H1 (cell line): ENCODE measurements around the gene HTR2A. TPM values are rescaled to one million over a fixed set of nuclear protein-coding genes. Genes with fewer than 3 reads are reported as not detected.

ENCODE experiments used
- CTCF ChIA-PET: fragments of 300-600 bp; sonication (Branson Sonifier 250); formaldehyde crosslinking; loops from one replicate; lab custom pipeline; 2021; ENCODE audit not compliant: partially characterized antibody; lab: Charles Lee
- POLR2A ChIA-PET: fragments of 300-600 bp; sonication (Branson Sonifier 250); formaldehyde crosslinking; loops from one replicate; lab custom pipeline; 2021; ENCODE audit warnings: inconsistent platforms; ENCODE audit not compliant: partially characterized antibody; lab: Charles Lee
- DNase-seq, 2 experiments: peaks; one replicate each; pipeline versions ENCODE4 v3.0.0 to v3.0.0-alpha.2; 2010 to 2022; ENCODE audit warnings: low spot score in 2 of 2, low read depth in 1 of 2, mixed read lengths in 1 of 2
- FAIRE-seq: peaks from 2 replicates; lab custom pipeline; 2011; peaks lifted over from hg19 to GRCh38; lab: Jason Lieb, UNC
- H2AFZ ChIP-seq: 2 replicates; pipeline ENCODE4 v1.8.1; 2012; ENCODE audit warnings: low read length, inconsistent platforms
- H2AK5ac ChIP-seq: 2 replicates; pipeline ENCODE4 v1.6.1; 2013; ENCODE audit warnings: low read depth, low read length
- H2BK120ac ChIP-seq: replicated peaks from 2 replicates; pipeline ENCODE3; 2013; ENCODE audit warnings: low read depth, low read length, inconsistent platforms
- H2BK12ac ChIP-seq: 2 replicates; pipeline ENCODE4 v1.6.1; 2013; ENCODE audit warnings: low read depth, low read length
- H2BK15ac ChIP-seq: 2 replicates; pipeline ENCODE4 v1.6.1; 2013; ENCODE audit warnings: low read length
- H2BK20ac ChIP-seq: 2 replicates; pipeline ENCODE4 v1.6.1; 2013; ENCODE audit warnings: low read length
- H2BK5ac ChIP-seq: 2 replicates; pipeline ENCODE4 v1.6.1; 2013; ENCODE audit warnings: low read depth, low read length
- H3K14ac ChIP-seq: 2 replicates; pipeline ENCODE4 v1.6.1; 2013; ENCODE audit warnings: inconsistent platforms; ENCODE audit not compliant: insufficient read length
- H3K18ac ChIP-seq: 2 replicates; pipeline ENCODE4 v1.6.1; 2013; ENCODE audit warnings: low read length; ENCODE audit errors: extremely low read depth
- H3K23ac ChIP-seq: 2 replicates; pipeline ENCODE4 v1.6.1; 2013; ENCODE audit warnings: inconsistent platforms; ENCODE audit not compliant: insufficient read length
- H3K23me2 ChIP-seq: 2 replicates; pipeline ENCODE4 v1.6.1; 2013; ENCODE audit warnings: low read depth, low read length
- H3K27ac ChIP-seq: 2 replicates; pipeline ENCODE4 v1.6.1; 2011; ENCODE audit warnings: low read depth, low read length, inconsistent platforms
- H3K27me3 ChIP-seq, 4 experiments: replicated peaks in 1 of 4; 1 replicate in 1 of 4; 2 replicates in 3 of 4; pipeline versions ENCODE4 v1.6.1 to v1.8.1; 2011 to 2013; ENCODE audit warnings: low read length in 3 of 4, mild to moderate bottlenecking in 3 of 4, inconsistent platforms in 2 of 4, mixed read lengths in 2 of 4, moderate library complexity in 1 of 4; ENCODE audit not compliant: control insufficient read depth in 3 of 4, insufficient read depth in 3 of 4; ENCODE audit errors: extremely low read depth in 1 of 4
- H3K36me3 ChIP-seq, 4 experiments: 2 replicates each; pipeline versions ENCODE4 v1.6.1 to v1.8.1; 2011 to 2013; ENCODE audit warnings: mild to moderate bottlenecking in 4 of 4, low read length in 3 of 4, moderate library complexity in 2 of 4, control low read depth in 1 of 4, inconsistent platforms in 1 of 4; ENCODE audit not compliant: insufficient read depth in 4 of 4, control insufficient read depth in 2 of 4
- H3K4ac ChIP-seq: replicated peaks from 2 replicates; pipeline ENCODE3; 2013; ENCODE audit warnings: low read length, low read depth, mixed read lengths, inconsistent platforms; ENCODE audit not compliant: insufficient read length
- H3K4me1 ChIP-seq, 4 experiments: replicated peaks in 1 of 4; 1 replicate in 1 of 4; 2 replicates in 3 of 4; pipeline versions ENCODE4 v1.6.1 to v1.8.1; 2011 to 2013; ENCODE audit warnings: low read length in 3 of 4, inconsistent platforms in 2 of 4, mixed read lengths in 1 of 4; ENCODE audit not compliant: insufficient read depth in 4 of 4, control insufficient read depth in 3 of 4
- H3K4me2 ChIP-seq, 2 experiments: 2 replicates each; pipeline versions ENCODE4 v1.6.1 to v1.8.1; 2011 to 2013; ENCODE audit warnings: low read depth in 2 of 2, low read length in 2 of 2, control low read depth in 1 of 2, inconsistent platforms in 1 of 2, mild to moderate bottlenecking in 1 of 2; ENCODE audit not compliant: insufficient read depth in 1 of 2
- H3K4me3 ChIP-seq, 4 experiments: fragments of 200-600, 300-600 bp in 1 of 4; sonication (generic), shearing (Covaris generic), sonication (Bioruptor Twin) in 1 of 4; 2 replicates each; pipeline versions ENCODE4 v1.5.1 to v1.8.1; 2011 to 2016; ENCODE audit warnings: low read length in 4 of 4, low read depth in 3 of 4, control low read depth in 2 of 4, inconsistent platforms in 2 of 4, mild to moderate bottlenecking in 2 of 4, mixed read lengths in 1 of 4, moderate library complexity in 1 of 4; ENCODE audit not compliant: insufficient read depth in 2 of 4; ENCODE audit errors: extremely low read depth in 1 of 4
- H3K56ac ChIP-seq: replicated peaks from 2 replicates; pipeline ENCODE3; 2013; ENCODE audit warnings: low read depth, mild to moderate bottlenecking, mixed read lengths, low read length, inconsistent platforms; ENCODE audit not compliant: insufficient read length
- H3K79me1 ChIP-seq: 2 replicates; pipeline ENCODE4 v1.6.1; 2013; ENCODE audit warnings: low read depth, low read length, control low read depth
- H3K79me2 ChIP-seq, 2 experiments: 2 replicates each; pipeline versions ENCODE4 v1.6.1 to v1.8.1; 2012 to 2013; ENCODE audit warnings: low read length in 2 of 2, mild to moderate bottlenecking in 2 of 2, inconsistent platforms in 1 of 2; ENCODE audit not compliant: insufficient read depth in 2 of 2, control insufficient read depth in 1 of 2
- H3K9ac ChIP-seq, 4 experiments: replicated peaks in 1 of 4; 1 replicate in 1 of 4; 2 replicates in 3 of 4; pipeline versions ENCODE4 v1.6.1 to v1.8.1; 2011 to 2013; ENCODE audit warnings: low read depth in 3 of 4, low read length in 3 of 4, control low read depth in 2 of 4, mild to moderate bottlenecking in 2 of 4, moderate library complexity in 2 of 4, inconsistent platforms in 1 of 4; ENCODE audit errors: extremely low read depth in 1 of 4
- H3K9me3 ChIP-seq, 2 experiments: 2 replicates each; pipeline versions ENCODE4 v1.6.1 to v1.8.1; 2012 to 2013; ENCODE audit warnings: mild to moderate bottlenecking in 2 of 2, moderate library complexity in 2 of 2, control low read depth in 1 of 2, inconsistent platforms in 1 of 2, low read depth in 1 of 2, low read length in 1 of 2, mixed read lengths in 1 of 2; ENCODE audit not compliant: insufficient read depth in 2 of 2
- H4K20me1 ChIP-seq, 2 experiments: replicated peaks in 1 of 2; 2 replicates each; pipeline versions ENCODE3 to v1.8.1; 2011 to 2013; ENCODE audit warnings: inconsistent platforms in 2 of 2, low read length in 2 of 2, mild to moderate bottlenecking in 1 of 2; ENCODE audit not compliant: insufficient read depth in 2 of 2, control insufficient read depth in 1 of 2
- H4K5ac ChIP-seq: 2 replicates; pipeline ENCODE4 v1.6.1; 2013; ENCODE audit warnings: low read length, low read depth, mixed read lengths, inconsistent platforms; ENCODE audit not compliant: insufficient read length
- H4K8ac ChIP-seq: 2 replicates; pipeline ENCODE4 v1.8.0; 2013; ENCODE audit warnings: mild to moderate bottlenecking, moderate library complexity, low read length, inconsistent platforms; ENCODE audit not compliant: insufficient read depth; ENCODE audit errors: extremely low read depth
- H4K91ac ChIP-seq: replicated peaks from 2 replicates; pipeline ENCODE3; 2013; ENCODE audit warnings: low read length, mixed read lengths, inconsistent platforms; ENCODE audit not compliant: insufficient read length
- CEBPB ChIP-seq: IDR thresholded peaks from 2 replicates; pipeline ENCODE4 v1.6.1; 2012; ENCODE audit warnings: low read depth, low read length
- CHD2 ChIP-seq: IDR thresholded peaks from 2 replicates; pipeline ENCODE4 v1.6.1; 2012; ENCODE audit warnings: low read length, improper control_type of control experiment
- CTBP2 ChIP-seq: IDR thresholded peaks from 2 replicates; pipeline ENCODE4 v1.7.0; 2011; ENCODE audit warnings: borderline replicate concordance, mild to moderate bottlenecking, moderate library complexity, mixed read lengths, low read length; ENCODE audit not compliant: insufficient read depth, insufficient read length
- EGR1 ChIP-seq: IDR thresholded peaks from 2 replicates; pipeline ENCODE4 v1.6.1; 2011; ENCODE audit warnings: low read depth, low read length, borderline replicate concordance
- FOSL1 ChIP-seq: IDR thresholded peaks from 2 replicates; pipeline ENCODE4 v1.6.1; 2011; ENCODE audit warnings: mild to moderate bottlenecking, low read depth, low read length, moderate library complexity; ENCODE audit not compliant: insufficient read depth
- GABPA ChIP-seq: IDR thresholded peaks from 2 replicates; pipeline ENCODE4 v1.6.1; 2011; ENCODE audit warnings: mild to moderate bottlenecking, low read length, moderate library complexity, borderline replicate concordance; ENCODE audit not compliant: insufficient read depth
- KDM1A ChIP-seq: fragments of 200-600, 300-600 bp; sonication (generic); IDR thresholded peaks from 2 replicates; pipeline ENCODE4 v1.7.1; 2016; ENCODE audit warnings: mild to moderate bottlenecking, low read length, borderline replicate concordance
- KDM4A ChIP-seq: IDR thresholded peaks from one replicate; pipeline ENCODE4 v1.7.1; 2012; ENCODE audit warnings: low read depth, mild to moderate bottlenecking, moderate library complexity, low read length, inconsistent platforms; ENCODE audit not compliant: severe bottlenecking
- RFX5 ChIP-seq: IDR thresholded peaks from 2 replicates; pipeline ENCODE4 v1.6.1; 2011; ENCODE audit warnings: low read depth, low read length, improper control_type of control experiment, borderline replicate concordance
- SP1 ChIP-seq: IDR thresholded peaks from 2 replicates; pipeline ENCODE4 v1.6.1; 2011; ENCODE audit warnings: low read depth, low read length
- SP4 ChIP-seq: IDR thresholded peaks from 2 replicates; pipeline ENCODE4 v1.6.1; 2012; ENCODE audit warnings: low read length, inconsistent platforms
- TEAD4 ChIP-seq: IDR thresholded peaks from 2 replicates; pipeline ENCODE4 v1.6.1; 2012; ENCODE audit warnings: low read depth, low read length, inconsistent platforms, mixed read lengths
- WGBS, 2 experiments: shearing (Covaris generic) in 1 of 2; methylation state at CpG; one replicate each; pipeline versions ENCODE4 v1.1.6 to v1.1.7; 2013 to 2015; ENCODE audit warnings: low lambda C conversion rate in 2 of 2, mixed read lengths in 2 of 2, inconsistent platforms in 1 of 2, low coverage in 1 of 2, missing lambda C conversion rate in 1 of 2; ENCODE audit not compliant: insufficient replicate concordance in 2 of 2, insufficient coverage in 1 of 2, insufficient read length in 1 of 2; ENCODE audit errors: extremely low coverage in 1 of 2, missing lambda C conversion rate in 1 of 2; 5-methylcytosine and 5-hydroxymethylcytosine counted together
- polyA plus RNA-seq, 7 experiments: library from polyadenylated mRNA; depleted of rRNA in 3 of 7; stranded (reverse) in 5 of 7; unstranded in 2 of 7; fragments of >200 nt in 5 of 7; fragments of 200-250 nt in 2 of 7; gene quantifications; 1 replicate in 5 of 7; 2 replicates in 1 of 7; 4 replicates in 1 of 7; pipeline versions ENCODE4 v1.2.1 to v1.2.3, GENCODE V29; 2011 to 2013; ENCODE audit warnings: missing spikeins in 2 of 7, mixed read lengths in 2 of 7
- total RNA-seq: library from RNA; stranded (reverse); fragmentation: NEBNext Ultra II Directional; extraction: Animal tissue kit (Norgen Biotek cat#: 25700); gene quantifications from 2 replicates; pipeline ENCODE4 v1.2.1, GENCODE V29; 2021
- TF ChIP-seq, protein P1 (sequence below): IDR thresholded peaks from 2 replicates; pipeline ENCODE4 v1.6.1; 2012; ENCODE audit warnings: inconsistent platforms
- TF ChIP-seq, protein P2 (sequence below): IDR thresholded peaks from 2 replicates; pipeline ENCODE4 v1.6.1; 2012; ENCODE audit warnings: low read length, inconsistent platforms

The HTR2A gene
- total and polyA plus RNA-seq, 2 of the 8 experiments (the other 6 are each of a cell fraction or from before 2014, with no cell fraction given), result not detected

DNA sequence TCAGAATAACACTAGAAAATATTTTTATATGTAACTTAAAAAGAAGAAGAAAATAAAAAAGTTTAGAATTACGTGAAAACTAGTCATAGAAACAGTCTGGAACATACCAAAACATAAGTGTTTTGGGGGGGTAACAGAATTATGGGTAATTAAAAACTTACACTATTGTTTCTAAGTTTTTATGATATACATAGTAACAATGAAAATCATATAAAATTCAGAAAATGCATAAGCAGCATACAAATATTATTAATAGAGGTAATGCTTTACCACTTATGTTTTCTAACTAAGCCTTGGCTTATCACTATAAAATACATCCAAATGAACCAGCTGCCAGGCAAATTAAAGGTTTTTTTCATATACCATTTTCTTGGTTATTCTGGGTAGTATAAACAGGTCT is 114.8 kb downstream of the HTR2A start:
- CTCF ChIA-PET, result no interaction called here
- H3K23ac ChIP-seq, result no peak overlapping the region
- DNase-seq, result no peak
- H4K8ac ChIP-seq, result no peak overlapping the region
- no peak overlapping the region for H3K56ac ChIP-seq
- H2BK5ac ChIP-seq, result no peak overlapping the region
- POLR2A ChIA-PET, result no interaction called here
- H3K79me1 ChIP-seq, result no peaks in the 10 kb centered on the region
- H3K4me2 ChIP-seq, result no peak overlapping the region
- peaks cover 0 to 75% (median 12%) of the 10 kb centered on the region in 4 experiments; a peak in 7 of 8 replicates for H3K36me3 ChIP-seq
- H3K9ac ChIP-seq, result no peak overlapping the region
- no peak for FAIRE-seq
- H2BK20ac ChIP-seq, result no peak overlapping the region
- H3K27ac ChIP-seq, result no peak overlapping the region
- H3K23me2 ChIP-seq, result no peaks in the 10 kb centered on the region
- no peaks in the 10 kb centered on the region for H4K20me1 ChIP-seq
- no peak overlapping the region for H4K91ac ChIP-seq
- H3K18ac ChIP-seq, result no peak overlapping the region
- no peaks in the 10 kb centered on the region for H3K27me3 ChIP-seq
- H3K14ac ChIP-seq, result no peak overlapping the region
- no peak overlapping the region for H2BK12ac ChIP-seq
- no peaks in the 10 kb centered on the region for H3K4me1 ChIP-seq
- no peak overlapping the region for H2AK5ac ChIP-seq
- no peak overlapping the region for H2AFZ ChIP-seq
- no peaks in the 10 kb centered on the region for H3K79me2 ChIP-seq
- H4K5ac ChIP-seq, result no peak overlapping the region
- H3K9me3 ChIP-seq, result no peaks in the 10 kb centered on the region
- no peak overlapping the region for H2BK120ac ChIP-seq
- no peak overlapping the region for H3K4me3 ChIP-seq
- no peak overlapping the region for H3K4ac ChIP-seq
- WGBS, 2 experiments, result 93% methylated on average over 1 of the region's 1 CpG; no CpG with 5 or more reads in 1 of the 2 experiments
- H2BK15ac ChIP-seq, result no peak overlapping the region
- TF ChIP-seq, protein P1, sequence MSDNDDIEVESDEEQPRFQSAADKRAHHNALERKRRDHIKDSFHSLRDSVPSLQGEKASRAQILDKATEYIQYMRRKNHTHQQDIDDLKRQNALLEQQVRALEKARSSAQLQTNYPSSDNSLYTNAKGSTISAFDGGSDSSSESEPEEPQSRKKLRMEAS, result no peak
- TF ChIP-seq GABPA (no peak), CEBPB (no peak), KDM1A (no peak), CHD2 (no peak), RFX5 (no peak), SP4 (no peak), EGR1 (no peak), TEAD4 (no peak), KDM4A (no peak), FOSL1 (no peak), CTBP2 (no peak), SP1 (no peak)
- TF ChIP-seq, protein P2, sequence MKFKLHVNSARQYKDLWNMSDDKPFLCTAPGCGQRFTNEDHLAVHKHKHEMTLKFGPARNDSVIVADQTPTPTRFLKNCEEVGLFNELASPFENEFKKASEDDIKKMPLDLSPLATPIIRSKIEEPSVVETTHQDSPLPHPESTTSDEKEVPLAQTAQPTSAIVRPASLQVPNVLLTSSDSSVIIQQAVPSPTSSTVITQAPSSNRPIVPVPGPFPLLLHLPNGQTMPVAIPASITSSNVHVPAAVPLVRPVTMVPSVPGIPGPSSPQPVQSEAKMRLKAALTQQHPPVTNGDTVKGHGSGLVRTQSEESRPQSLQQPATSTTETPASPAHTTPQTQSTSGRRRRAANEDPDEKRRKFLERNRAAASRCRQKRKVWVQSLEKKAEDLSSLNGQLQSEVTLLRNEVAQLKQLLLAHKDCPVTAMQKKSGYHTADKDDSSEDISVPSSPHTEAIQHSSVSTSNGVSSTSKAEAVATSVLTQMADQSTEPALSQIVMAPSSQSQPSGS, result no peak
